Renal pelvis (tissue), 4 donors: ENCODE results near the gene EFCAB8. TPM values are rescaled to one million over a fixed set of nuclear protein-coding genes. Genes with fewer than 3 reads are reported as not detected.
"Not testable (repeated sequence)": the region's sequence is repeated elsewhere in the genome, so short reads cannot be mapped to it uniquely, and the experiment has no call there.

Source experiments
- DNase-seq: peaks from one replicate; pipeline ENCODE4 v3.0.0-alpha.2; 2013
- polyA plus RNA-seq, 3 donors: library from polyadenylated mRNA; unstranded; fragments of 120-200 nt; gene quantifications; one replicate each; pipeline ENCODE4 v1.2.1, GENCODE V29; 2013; ENCODE audit not compliant: insufficient read length in 3 of 3

Gene EFCAB8
- polyA plus RNA-seq, 3 donors: 0.06 to 0.21 (median 0.09) TPM

DNA sequence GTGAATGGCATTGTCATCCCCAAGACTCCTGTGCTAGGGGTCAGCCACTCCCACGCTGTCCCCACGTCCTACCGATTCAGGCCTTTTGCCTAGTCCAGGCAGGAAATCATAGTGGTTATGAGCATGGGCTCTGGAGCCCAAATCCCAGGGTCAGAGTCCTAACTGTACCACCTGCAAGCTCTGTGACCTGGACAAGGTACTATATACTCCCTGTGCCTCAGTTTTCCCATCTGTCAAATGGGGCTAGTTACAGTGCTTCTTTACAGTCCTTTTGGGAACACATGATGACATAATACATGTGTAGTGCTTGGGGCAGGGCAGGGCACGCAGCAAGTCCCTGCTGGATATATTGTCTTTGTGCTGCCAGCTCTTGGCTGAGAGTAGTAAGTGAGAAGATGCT lies 27.2 kb downstream of the EFCAB8 start:
- no peak for DNase-seq

DNA sequence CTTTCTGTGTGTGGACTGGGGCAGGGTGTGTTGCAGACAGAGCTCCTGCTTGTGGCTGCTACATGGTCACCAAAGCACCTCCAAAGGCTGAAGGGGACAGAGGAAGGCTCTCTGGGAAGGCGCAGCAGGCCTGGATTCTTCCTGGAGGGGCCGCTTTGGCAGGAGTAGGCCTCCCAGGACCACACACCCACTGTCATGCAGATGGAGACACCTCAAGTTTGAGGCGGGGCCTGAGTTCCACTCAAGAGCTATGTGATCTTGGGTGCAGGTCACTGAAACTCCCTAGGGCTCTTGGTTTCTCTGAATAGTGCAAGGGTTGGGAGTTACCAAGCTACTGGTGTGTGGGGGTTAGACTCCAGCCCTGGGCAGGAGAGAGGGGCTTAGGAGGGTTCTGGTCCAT lies 27.9 kb downstream of the EFCAB8 start:
- DNase-seq: no peak

DNA sequence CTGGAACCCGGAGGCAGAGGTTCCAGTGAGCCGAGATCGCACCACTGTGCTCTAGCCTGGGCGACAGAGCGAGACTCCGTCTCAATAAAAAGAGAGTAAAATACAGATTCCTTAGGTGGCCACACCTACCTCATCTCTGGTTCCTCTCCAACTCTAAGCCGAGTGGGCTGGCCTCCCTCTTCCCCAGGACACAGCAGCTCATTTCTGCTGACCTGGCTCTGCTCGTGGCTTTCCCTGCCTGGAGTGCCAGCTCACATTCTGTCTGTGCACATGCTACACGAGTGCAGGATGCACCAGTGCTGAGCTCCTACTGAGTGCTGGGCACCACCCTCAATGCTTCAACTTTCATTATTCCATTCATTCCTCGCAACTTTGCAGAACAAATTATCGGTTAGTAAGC lies 28.8 kb downstream of the EFCAB8 start:
- no peak for DNase-seq

DNA sequence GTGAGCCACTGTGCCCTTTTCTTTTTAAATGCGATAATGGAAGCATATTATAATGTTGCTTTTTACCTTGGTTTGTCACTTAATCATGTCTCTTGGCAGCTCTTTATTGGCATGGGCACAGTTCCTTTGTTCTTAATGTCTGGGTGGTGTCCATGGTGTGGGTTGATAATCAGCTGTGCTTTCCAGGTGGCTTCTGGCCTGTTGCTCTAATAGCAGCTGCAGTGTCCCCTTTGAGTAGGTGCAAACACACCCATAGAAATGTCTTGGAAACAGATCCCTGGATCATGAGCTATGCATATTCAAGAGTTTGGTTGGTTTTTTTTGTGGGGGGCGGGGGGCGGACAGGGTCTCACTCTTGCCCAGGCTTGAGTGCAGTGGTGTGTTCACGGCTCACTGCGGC lies 29.9 kb downstream of the EFCAB8 start:
- DNase-seq: no peak

DNA sequence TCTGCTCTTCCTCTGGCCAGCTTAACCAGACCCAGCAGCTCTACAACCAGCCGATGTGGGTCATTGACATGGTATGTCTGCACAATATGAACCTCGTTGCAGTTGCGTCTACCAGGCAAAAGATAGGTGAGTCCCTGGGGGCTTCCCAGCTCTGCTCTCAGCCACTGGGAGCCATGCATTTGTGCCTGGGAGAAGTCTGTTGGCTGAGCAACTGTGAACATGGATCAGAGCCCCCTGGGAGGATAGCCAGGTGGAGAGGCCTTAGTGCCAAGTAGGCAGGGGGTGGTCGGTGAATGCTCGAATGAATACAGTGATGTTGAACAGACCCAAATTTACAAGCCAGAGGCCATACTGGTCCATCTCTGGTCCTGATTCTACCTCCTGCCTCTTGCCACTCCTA lies 30.6 kb downstream of the EFCAB8 start:
- no peak for DNase-seq

DNA sequence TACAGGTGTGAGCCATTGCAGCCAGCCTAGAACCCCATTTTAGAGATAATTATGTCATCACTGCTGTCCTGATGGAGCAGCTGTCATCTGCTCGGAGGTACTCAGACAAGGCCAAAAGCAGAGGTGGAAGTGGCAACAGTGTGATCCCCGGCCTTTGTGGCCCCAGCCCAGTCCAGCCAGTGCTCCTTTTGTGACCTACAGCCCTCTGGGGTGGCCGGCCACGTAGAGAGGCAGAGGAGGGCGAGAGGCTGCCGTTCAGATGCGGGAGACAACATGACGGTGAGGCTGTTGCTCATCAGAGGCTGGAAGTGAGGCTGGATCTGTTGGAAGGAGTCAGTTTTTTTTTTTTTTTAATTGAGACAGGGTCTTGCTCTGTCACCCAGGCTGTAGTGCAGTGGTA lies 32.8 kb downstream of the EFCAB8 start:
- DNase-seq: no peak

DNA sequence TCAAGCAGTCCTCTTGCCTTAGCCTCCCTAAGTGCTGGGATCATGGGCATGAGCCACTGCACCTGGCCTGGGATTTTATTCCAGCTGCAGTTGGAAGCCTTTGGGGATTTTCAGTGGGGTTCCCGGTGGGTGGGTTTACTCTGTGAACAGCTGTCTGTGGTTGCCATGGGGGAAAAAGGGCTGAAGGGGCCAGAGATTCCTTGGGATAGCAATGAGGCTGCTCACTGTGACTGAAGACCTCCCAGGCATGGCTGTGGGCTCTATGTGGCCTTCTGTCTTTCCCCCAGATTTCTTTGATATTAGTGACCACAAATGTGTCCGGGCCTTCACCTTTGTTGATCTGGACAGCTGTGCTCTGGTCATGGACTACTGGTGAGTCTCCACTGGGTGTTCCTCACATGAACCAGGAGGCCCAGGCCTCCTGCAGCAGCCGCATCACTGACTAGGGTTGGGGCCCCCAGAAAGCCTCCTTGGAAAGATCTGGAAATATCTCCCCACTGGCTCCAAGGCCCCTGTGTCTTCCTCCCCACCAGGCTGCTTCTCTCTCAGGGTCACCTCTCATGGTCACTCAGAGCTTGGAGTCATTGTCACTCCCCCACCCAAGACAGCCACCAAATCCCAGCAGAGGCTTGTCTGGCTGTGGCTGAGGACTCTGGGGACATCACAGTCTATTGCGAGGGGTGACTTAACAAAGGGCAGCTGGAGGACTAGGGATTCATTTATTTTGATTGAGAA lies 33.4 kb downstream of the EFCAB8 start:
- no peak for DNase-seq

DNA sequence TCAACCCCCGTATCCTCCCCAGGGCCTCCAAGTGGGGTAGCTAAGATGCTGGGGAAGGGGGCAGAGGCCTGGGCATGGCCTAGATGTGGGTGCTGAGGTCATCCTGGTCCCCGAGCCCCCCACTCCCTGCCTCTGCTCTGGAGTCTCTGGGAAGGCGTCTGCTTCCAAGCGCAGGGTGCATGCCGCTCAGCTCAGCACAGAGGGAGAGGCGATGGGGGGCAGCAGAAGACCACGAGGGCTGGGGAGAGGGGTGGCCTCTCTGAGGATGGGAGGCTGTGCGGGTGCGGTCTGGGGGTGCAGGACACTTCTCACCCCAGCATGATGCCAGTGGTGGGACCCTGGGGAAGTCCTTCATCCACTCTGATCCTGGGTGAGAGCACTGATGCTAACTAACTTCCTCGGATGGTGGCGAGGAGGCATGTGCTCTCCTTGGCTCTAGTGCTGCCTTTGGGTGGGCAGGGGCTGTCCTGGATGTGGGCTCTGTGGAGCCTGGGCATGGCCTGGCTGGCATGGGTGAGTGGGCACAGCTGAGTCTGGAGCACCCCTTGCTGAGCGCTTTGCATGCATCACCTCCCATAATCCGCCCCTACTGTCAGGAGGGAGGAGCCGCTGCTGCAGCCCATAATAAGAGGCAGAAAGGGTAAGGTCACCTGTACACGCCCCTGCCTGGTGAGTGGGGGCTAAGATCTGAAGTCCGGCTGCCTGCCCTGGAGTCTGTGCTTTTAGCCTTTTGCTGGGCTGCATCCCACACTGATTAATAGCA lies 34.7 kb downstream of the EFCAB8 start:
- no peak for DNase-seq

DNA sequence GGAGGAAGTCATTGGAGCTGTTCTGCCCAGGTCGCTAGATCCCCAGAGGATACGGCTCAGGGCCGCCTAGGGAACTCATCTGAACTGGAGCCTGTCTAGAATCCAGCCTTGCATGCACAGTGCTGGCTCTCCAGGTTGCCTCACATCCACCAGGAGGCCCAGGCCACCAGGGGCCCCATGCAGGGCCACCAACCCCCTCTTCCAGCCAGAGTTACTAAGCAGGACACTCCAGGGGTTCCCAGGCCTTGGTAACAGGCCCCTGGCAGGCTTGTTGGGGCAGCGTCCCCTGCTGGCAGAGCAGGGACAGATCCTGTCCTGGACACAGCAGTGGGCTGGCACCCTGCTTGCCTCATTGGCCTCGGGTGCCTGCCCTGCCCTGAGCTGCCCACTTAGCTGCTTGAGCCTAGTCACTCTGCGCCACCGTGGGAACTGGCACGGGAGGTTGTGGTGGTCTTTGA lies 35.3 kb downstream of the EFCAB8 start:
- DNase-seq: peak; percentile 17

DNA sequence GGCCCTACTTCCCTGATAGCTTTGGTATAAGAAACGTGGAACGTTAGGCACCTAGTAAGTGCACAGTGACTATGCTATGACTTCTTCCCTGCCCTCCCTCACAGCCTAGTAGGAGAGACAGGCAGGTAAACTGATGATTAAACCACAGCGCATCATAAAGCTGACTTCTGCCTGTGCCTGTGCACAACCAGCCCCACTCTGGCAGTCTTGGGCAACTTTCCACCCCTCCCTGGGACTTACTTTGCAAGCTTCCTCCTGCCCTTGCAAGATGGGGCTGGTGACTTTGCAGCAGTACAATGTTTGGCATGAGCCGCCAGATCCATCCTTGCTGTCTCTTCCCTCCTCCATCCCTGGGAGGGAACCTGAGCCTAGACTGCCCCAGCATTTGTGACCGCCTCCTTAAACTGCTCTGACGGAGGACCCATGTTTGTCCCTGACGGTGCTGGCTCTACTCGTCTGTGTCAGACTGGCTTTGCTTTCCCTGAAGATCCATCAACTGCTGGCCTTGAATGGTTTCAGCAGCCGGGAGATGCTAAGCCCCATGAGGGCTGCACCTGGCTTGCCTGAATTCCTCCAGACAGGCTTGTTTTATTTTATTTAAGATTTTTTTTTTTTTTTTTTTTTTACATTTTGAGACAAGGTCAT lies 36.1 kb downstream of the EFCAB8 start:
- no peak for DNase-seq

DNA sequence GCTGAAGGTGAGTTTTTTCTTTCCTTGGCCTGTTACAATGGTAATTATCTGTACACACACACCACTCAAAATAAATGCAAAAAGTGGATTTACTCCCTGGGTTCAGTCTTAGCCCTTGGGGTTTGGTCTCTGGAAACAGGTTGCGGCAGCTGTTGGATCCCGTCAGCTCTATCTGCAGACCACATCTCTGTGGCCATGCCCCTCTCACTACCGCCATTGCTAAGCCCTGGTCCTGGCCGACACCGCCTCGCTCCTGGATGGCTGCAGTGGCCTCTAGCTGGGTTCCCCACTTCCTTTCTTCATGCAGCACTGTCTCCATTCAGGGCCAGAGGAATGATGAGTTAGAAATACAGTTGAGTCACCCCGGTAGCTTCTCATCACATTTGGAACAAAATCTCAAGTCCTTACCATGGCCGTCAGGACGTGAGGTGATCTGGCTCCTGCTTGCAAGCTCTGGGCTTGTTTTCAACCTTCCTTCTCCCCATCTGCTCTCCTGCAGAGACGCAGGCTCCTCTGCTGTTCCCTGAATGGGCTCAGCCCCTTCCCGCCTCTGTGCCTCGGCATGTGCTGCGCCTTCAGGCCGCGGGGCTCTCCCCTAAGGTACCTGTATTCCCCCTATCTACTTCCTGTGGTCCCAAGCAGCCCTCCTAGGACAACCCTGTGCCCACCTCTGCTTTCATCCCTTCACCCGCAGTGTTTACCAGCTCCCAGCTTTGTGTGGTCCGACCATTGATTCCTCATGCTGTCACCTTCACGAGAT lies 38.0 kb downstream of the EFCAB8 start:
- no peak for DNase-seq

DNA sequence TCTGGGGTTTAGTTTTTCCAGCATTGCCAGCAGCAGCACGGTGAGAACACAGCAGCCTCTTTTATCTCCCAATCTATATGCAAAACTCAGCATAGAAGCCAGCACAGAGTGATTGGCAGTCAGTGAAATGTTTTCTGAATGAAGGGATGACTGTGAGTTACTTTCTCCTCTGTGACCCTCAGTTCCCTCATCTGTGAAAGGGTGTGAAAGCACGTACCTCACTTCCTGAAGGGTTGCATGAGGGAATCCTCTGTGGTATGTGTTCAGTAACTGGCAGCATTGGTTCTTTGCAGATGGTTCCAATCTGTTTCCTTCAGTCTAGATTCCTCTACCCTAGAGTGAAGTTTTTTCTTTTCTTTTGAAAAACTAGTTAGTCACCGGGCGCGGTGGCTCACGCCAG lies 40.0 kb downstream of the EFCAB8 start:
- no peak for DNase-seq

DNA sequence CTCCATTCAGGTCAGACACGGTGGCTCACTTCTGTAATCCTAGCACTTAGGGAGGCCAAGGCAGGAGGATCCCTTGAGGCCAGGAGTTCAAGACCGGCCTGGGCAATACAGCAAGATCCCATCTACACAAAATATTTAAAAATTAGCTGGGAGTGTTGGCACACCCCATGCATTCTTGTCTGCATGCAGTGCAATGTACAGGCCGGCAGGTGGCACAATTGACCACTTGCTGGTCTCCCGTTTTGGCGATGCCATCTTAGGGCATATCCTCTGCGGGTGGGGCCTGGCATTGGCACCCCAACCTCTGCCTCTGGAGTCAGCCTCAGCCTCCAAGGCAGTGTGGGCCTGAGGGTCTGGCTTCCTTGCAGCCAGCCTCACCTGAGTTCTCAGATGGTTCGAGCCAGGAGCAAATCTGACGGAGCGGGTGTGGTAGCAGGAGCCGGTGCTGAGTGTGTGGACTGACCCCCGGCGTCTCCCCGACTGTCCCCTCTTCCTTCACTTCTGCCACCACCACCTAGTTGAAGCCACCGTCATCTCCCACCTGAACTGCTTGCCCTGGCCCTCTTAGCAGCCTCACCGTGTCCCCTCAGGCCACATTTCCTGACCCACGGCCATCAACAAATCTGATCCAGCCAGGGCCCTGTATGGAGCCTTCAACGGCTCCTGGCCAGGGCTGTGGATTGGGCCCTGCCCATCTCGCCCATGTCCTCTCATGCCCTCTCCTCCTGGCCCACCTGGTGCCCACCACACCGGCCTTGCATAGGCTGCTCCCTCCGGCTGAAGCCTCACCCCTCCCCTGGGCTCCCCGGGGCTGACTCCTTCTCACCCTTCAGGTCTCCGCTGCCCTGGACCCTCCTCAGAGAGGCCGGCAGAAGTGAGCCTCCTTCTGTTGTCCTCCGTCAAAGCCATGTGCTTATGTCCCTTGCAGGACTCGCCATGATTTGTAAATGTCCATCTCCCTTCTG lies 44.0 kb downstream of the EFCAB8 start:
- DNase-seq: peak; percentile 16

DNA sequence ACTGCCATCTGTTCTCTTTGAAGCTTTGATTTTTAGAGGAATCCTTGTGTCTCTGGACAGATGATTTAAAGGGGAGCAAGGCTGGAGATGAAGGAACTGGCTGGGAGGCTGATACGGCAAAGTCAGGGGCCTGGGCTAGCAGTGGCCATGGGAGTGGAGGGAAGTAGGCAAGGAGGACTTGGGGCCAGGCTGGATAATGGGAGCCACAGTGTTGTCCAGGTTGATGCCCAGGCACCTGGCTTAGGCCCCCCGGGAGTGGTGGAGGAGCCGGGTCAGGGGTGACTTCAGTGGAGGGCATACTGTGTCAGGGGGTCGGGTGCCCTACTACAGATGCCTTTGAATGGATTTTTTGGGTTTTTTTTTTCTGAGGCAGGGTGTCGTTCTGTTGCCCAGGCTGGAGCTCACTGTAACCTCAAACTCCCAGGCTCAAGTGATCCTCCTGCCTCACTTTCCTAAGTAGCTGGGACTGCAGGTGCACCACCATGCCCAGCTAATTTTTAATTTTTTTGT lies 45.0 kb downstream of the EFCAB8 start:
- DNase-seq: no peak

DNA sequence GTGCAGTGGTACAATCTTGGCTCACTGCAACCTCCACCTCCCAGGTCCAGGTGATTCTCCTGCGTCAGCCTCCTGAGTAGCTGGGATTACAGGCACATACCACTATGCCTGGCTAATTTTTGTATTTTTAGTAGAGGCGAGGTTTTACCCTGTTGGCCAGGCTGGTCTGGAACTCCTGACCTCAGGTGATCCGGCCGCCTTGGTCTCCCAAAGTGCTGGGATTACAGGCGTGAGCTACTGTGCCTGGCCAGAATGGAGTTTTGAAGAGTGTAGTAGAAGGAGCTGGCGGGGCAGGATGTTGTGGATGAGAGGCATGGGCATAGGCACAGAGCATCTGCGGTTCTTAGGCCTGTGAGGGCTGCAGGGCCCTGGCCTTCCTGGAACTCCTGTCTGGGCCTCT lies 46.0 kb downstream of the EFCAB8 start:
- DNase-seq: not testable (repeated sequence)

DNA sequence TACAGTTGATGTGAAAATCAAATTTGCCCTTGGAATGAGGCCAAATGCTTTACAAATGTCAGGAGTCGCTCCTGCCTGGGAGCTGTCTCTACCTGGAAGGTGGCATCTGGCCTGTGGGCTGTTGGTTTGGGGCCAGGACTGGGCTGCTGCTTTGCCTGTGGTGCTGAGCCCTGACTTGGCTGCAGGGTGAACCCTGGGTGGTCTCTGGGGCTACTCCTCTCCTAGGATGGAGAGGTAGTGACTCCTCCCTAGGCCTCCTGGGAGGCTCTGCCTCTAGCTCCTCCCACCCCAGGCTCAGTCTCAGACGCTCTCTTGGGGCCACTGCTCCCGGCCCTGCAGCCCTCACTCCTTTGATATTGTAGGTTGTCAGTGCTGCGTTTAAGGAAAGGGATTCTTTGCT lies 47.5 kb downstream of the EFCAB8 start:
- no peak for DNase-seq

DNA sequence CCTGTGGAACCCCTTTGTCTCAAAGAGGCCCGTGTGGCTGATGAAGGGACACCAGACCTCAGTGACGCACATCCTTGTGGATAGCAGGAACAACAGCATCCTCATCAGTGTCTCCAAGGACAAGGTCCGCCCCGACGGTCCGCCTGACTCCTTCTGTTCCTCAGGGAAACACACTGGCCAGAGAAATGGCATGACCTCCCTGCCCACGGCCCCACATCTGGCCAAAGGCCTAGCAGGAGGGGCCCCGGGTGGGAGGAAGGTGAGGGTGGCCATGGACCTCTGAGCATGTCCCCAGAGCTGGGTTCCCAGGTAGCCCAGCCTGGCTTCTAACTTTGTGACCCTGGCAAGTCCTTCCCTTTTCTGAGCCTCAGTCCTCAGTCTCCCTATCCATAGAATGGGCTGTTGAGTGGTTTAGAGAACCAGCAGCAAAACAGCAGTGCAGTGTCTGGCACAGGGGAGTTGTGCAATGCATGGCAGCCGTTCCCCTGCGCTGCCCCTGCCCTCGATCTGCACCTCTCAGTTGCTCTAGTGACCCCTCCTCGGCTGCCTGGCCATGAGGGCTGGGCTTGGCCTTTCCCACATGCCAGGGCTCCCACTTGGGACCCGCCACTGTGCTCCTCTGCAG lies 48.3 kb downstream of the EFCAB8 start:
- DNase-seq: no peak

DNA sequence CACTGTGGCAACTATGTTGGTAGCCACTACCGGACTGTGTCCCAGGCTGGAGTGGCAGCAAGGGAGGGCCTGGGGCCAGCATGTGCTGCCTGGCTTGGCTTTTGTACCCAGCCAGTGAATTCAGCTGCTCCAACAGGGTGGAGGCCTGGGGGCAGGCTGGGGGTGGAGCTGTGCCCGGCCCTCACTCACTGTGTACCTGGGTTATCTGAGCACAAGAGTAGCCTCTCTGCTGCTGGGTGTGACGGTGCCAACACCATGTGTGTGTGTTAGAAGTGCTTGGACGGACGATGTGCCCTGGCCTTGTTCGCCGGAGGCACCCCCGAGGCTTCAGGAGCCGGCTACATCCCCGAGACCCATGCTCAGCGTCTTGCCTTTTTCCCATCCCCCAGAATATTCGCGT lies 49.2 kb downstream of the EFCAB8 start:
- no peak for DNase-seq

DNA sequence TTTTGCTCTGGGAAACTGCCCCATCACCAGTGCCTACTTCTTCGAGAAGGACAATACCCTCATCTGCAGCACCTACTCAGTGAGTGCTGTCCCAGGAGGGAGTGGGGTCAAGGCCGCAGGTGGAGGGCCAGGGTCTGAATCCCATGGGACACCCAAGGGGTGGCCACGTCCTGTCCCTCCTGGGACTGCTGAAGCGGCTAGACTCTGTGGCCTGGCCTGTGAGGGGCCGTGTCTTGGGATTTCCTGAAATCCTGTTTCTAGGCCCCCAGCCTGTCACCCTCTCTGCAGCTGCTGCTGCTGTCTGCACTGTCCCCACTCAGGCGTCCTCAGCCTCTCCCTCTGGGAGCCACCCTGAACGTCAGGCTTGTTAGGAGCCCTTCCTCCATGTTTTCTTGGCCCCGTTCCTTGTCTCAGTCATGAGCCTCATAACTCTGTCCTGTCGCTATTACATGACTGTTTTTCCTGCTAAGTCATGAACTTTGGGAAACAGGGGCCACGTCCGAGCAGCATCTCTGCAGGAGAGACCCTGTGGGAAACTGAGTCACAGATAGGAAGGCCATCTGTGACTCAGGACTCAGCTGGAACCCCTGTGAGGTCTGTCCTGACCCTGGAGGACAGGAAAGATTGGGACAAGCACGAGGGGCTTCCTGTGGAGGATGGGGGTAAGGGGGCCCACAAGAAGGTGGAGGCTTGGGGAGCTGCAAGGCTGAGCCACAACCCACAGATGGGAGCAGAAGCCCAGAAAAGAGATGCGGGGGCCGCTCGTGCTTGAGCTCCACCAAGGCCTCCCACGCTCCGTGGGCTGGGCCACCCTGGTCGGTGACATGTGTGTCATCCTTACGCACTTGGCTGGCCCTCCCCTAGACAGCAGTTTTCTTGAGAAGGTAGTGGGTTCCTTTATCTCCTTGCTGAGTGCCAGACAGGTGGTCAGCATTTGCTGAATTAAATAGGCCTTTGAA lies 49.9 kb downstream of the EFCAB8 start:
- DNase-seq: no peak
